ENCODE data around the gene DBI. TPM values are rescaled to one million over a fixed set of nuclear protein-coding genes. Genes with fewer than 3 reads are reported as not detected.
A peak's percentile ranks its signal among the peaks of the same experiment; 100 is the strongest.
"Not testable (repeated sequence)": the region's sequence is repeated elsewhere in the genome, so short reads cannot be mapped to it uniquely, and the experiment has no call there.

The DBI gene
- total RNA-seq, 4 donors from 2014 or later = 41.8 to 72.3 (median 59.3) TPM

GRCh38 chr2:119372778-119373568 is 6.2 kb downstream of the DBI start:
- TF ChIP-seq CTCF (IDR thresholded peaks at IDR 0.05) (no peak), POLR2AphosphoS5 (IDR thresholded peaks at IDR 0.05) (no peak), POLR2A (IDR thresholded peaks at IDR 0.05; ENCODE audit: low read depth) (no peak), EP300 (IDR thresholded peaks at IDR 0.05) (no peak)
- no peaks in the 10 kb centered on the region for H3K27me3 ChIP-seq
- no peak overlapping the region for H3K4me3 ChIP-seq
- intact Hi-C loops (cut with DNase I) = no loop called here
- no peak overlapping the region for H3K27ac ChIP-seq (replicated peaks in 1 of 4)
- 92% methylated on average over 4 of the region's 7 CpGs for WGBS
- peaks cover 0 to 8% (median 0%) of the 10 kb centered on the region in 4 donors for H3K9me3 ChIP-seq
- peaks cover 7 to 19% (median 9%) of the 10 kb centered on the region in 4 donors for H3K4me1 ChIP-seq
- peaks cover 38 to 68% (median 61%) of the 10 kb centered on the region in 4 donors for H3K36me3 ChIP-seq
- DNase-seq (ENCODE audit: extremely low spot score) = peak; percentile 50

- H3K27ac ChIP-seq (replicated peaks in 1 of 4); H3K4me3 ChIP-seq; H3K27me3 ChIP-seq; H3K9me3 ChIP-seq; DNase-seq (ENCODE audit: extremely low spot score); H3K4me1 ChIP-seq; intact Hi-C loops (cut with DNase I): not testable (repeated sequence)
- 90% methylated on average over 5 of the region's 5 CpGs for WGBS
- H3K36me3 ChIP-seq = peaks cover 38 to 57% (median 52%) of the 10 kb centered on the region in 4 donors
These were observed 7.3 kb downstream of the DBI start for GRCh38 chr2:119373907-119374745.

- H3K27me3 ChIP-seq; H3K9me3 ChIP-seq; H3K4me3 ChIP-seq; intact Hi-C loops (cut with DNase I); H3K4me1 ChIP-seq; H3K27ac ChIP-seq (replicated peaks in 1 of 4); DNase-seq (ENCODE audit: extremely low spot score): not testable (repeated sequence)
- 92% methylated on average over 3 of the region's 6 CpGs for WGBS
- H3K36me3 ChIP-seq = peaks cover 22 to 34% (median 30%) of the 10 kb centered on the region in 4 donors
These were observed 9.6 kb downstream of the DBI start for GRCh38 chr2:119376406-119376805.

GRCh38 chr2:119376810-119377209 is 10.0 kb downstream of the DBI start:
- intact Hi-C loops (cut with DNase I) = no loop called here
- peaks cover 18 to 30% (median 25%) of the 10 kb centered on the region in 4 donors for H3K36me3 ChIP-seq
- DNase-seq (ENCODE audit: extremely low spot score) = peak; percentile 62
- H3K4me1 ChIP-seq = no peaks in the 10 kb centered on the region
- H3K4me3 ChIP-seq = no peak overlapping the region
- H3K27me3 ChIP-seq = no peaks in the 10 kb centered on the region
- 100% methylated on average over 5 of the region's 5 CpGs for WGBS
- TF ChIP-seq EP300 (IDR thresholded peaks at IDR 0.05) = no peak
- no peak for TF ChIP-seq POLR2AphosphoS5 (IDR thresholded peaks at IDR 0.05)
- TF ChIP-seq CTCF (IDR thresholded peaks at IDR 0.05) = no peak
- no peak for TF ChIP-seq POLR2A (IDR thresholded peaks at IDR 0.05; ENCODE audit: low read depth)
- H3K9me3 ChIP-seq = peaks cover 0 to 8% (median 0%) of the 10 kb centered on the region in 4 donors
- H3K27ac ChIP-seq (replicated peaks in 1 of 4) = no peak overlapping the region

- intact Hi-C loops (cut with DNase I) = no loop called here
- 93% methylated on average over 7 of the region's 7 CpGs for WGBS
- H3K9me3 ChIP-seq = peaks cover 0 to 8% (median 0%) of the 10 kb centered on the region in 4 donors
- no peaks in the 10 kb centered on the region for H3K27me3 ChIP-seq
- H3K4me3 ChIP-seq = no peak overlapping the region
- TF ChIP-seq POLR2A (IDR thresholded peaks at IDR 0.05; ENCODE audit: low read depth) (no peak), CTCF (IDR thresholded peaks at IDR 0.05) (no peak), POLR2AphosphoS5 (IDR thresholded peaks at IDR 0.05) (no peak), EP300 (IDR thresholded peaks at IDR 0.05) (no peak)
- H3K4me1 ChIP-seq = no peaks in the 10 kb centered on the region
- peaks cover 15 to 24% (median 20%) of the 10 kb centered on the region in 4 donors for H3K36me3 ChIP-seq
- H3K27ac ChIP-seq (replicated peaks in 1 of 4) = no peak overlapping the region
- peak; percentile 81 for DNase-seq (ENCODE audit: extremely low spot score)
These were observed 10.7 kb downstream of the DBI start for GRCh38 chr2:119377294-119377992.

All from esophagus muscularis mucosa (tissue), 4 donors.